H1 (cell line): ENCODE results near the gene CDPF1. TPM values are rescaled to one million over a fixed set of nuclear protein-coding genes. Genes with fewer than 3 reads are reported as not detected.

Experiments
- CTCF ChIA-PET: fragments of 300-600 bp; sonication (Branson Sonifier 250); formaldehyde crosslinking; loops from one replicate; lab custom pipeline; 2021; ENCODE audit not compliant: partially characterized antibody; lab: Charles Lee
- POLR2A ChIA-PET: fragments of 300-600 bp; sonication (Branson Sonifier 250); formaldehyde crosslinking; loops from one replicate; lab custom pipeline; 2021; ENCODE audit warnings: inconsistent platforms; ENCODE audit not compliant: partially characterized antibody; lab: Charles Lee
- DNase-seq, 2 experiments: peaks; one replicate each; pipeline versions ENCODE4 v3.0.0 to v3.0.0-alpha.2; 2010 to 2022; ENCODE audit warnings: low spot score in 2 of 2, low read depth in 1 of 2, mixed read lengths in 1 of 2
- FAIRE-seq: peaks from 2 replicates; lab custom pipeline; 2011; peaks lifted over from hg19 to GRCh38; lab: Jason Lieb, UNC
- H2AFZ ChIP-seq: 2 replicates; pipeline ENCODE4 v1.8.1; 2012; ENCODE audit warnings: low read length, inconsistent platforms
- H2AK5ac ChIP-seq: 2 replicates; pipeline ENCODE4 v1.6.1; 2013; ENCODE audit warnings: low read depth, low read length
- H2BK120ac ChIP-seq: replicated peaks from 2 replicates; pipeline ENCODE3; 2013; ENCODE audit warnings: low read depth, low read length, inconsistent platforms
- H2BK12ac ChIP-seq: 2 replicates; pipeline ENCODE4 v1.6.1; 2013; ENCODE audit warnings: low read depth, low read length
- H2BK15ac ChIP-seq: 2 replicates; pipeline ENCODE4 v1.6.1; 2013; ENCODE audit warnings: low read length
- H2BK20ac ChIP-seq: 2 replicates; pipeline ENCODE4 v1.6.1; 2013; ENCODE audit warnings: low read length
- H2BK5ac ChIP-seq: 2 replicates; pipeline ENCODE4 v1.6.1; 2013; ENCODE audit warnings: low read depth, low read length
- H3K14ac ChIP-seq: 2 replicates; pipeline ENCODE4 v1.6.1; 2013; ENCODE audit warnings: inconsistent platforms; ENCODE audit not compliant: insufficient read length
- H3K18ac ChIP-seq: 2 replicates; pipeline ENCODE4 v1.6.1; 2013; ENCODE audit warnings: low read length; ENCODE audit errors: extremely low read depth
- H3K23ac ChIP-seq: 2 replicates; pipeline ENCODE4 v1.6.1; 2013; ENCODE audit warnings: inconsistent platforms; ENCODE audit not compliant: insufficient read length
- H3K23me2 ChIP-seq: 2 replicates; pipeline ENCODE4 v1.6.1; 2013; ENCODE audit warnings: low read depth, low read length
- H3K27ac ChIP-seq: 2 replicates; pipeline ENCODE4 v1.6.1; 2011; ENCODE audit warnings: low read depth, low read length, inconsistent platforms
- H3K27me3 ChIP-seq, 4 experiments: replicated peaks in 1 of 4; 1 replicate in 1 of 4; 2 replicates in 3 of 4; pipeline versions ENCODE4 v1.6.1 to v1.8.1; 2011 to 2013; ENCODE audit warnings: low read length in 3 of 4, mild to moderate bottlenecking in 3 of 4, inconsistent platforms in 2 of 4, mixed read lengths in 2 of 4, moderate library complexity in 1 of 4; ENCODE audit not compliant: control insufficient read depth in 3 of 4, insufficient read depth in 3 of 4; ENCODE audit errors: extremely low read depth in 1 of 4
- H3K36me3 ChIP-seq, 4 experiments: 2 replicates each; pipeline versions ENCODE4 v1.6.1 to v1.8.1; 2011 to 2013; ENCODE audit warnings: mild to moderate bottlenecking in 4 of 4, low read length in 3 of 4, moderate library complexity in 2 of 4, control low read depth in 1 of 4, inconsistent platforms in 1 of 4; ENCODE audit not compliant: insufficient read depth in 4 of 4, control insufficient read depth in 2 of 4
- H3K4ac ChIP-seq: replicated peaks from 2 replicates; pipeline ENCODE3; 2013; ENCODE audit warnings: low read length, low read depth, mixed read lengths, inconsistent platforms; ENCODE audit not compliant: insufficient read length
- H3K4me1 ChIP-seq, 4 experiments: replicated peaks in 1 of 4; 1 replicate in 1 of 4; 2 replicates in 3 of 4; pipeline versions ENCODE4 v1.6.1 to v1.8.1; 2011 to 2013; ENCODE audit warnings: low read length in 3 of 4, inconsistent platforms in 2 of 4, mixed read lengths in 1 of 4; ENCODE audit not compliant: insufficient read depth in 4 of 4, control insufficient read depth in 3 of 4
- H3K4me2 ChIP-seq, 2 experiments: 2 replicates each; pipeline versions ENCODE4 v1.6.1 to v1.8.1; 2011 to 2013; ENCODE audit warnings: low read depth in 2 of 2, low read length in 2 of 2, control low read depth in 1 of 2, inconsistent platforms in 1 of 2, mild to moderate bottlenecking in 1 of 2; ENCODE audit not compliant: insufficient read depth in 1 of 2
- H3K4me3 ChIP-seq, 4 experiments: fragments of 200-600, 300-600 bp in 1 of 4; sonication (generic), shearing (Covaris generic), sonication (Bioruptor Twin) in 1 of 4; 2 replicates each; pipeline versions ENCODE4 v1.5.1 to v1.8.1; 2011 to 2016; ENCODE audit warnings: low read length in 4 of 4, low read depth in 3 of 4, control low read depth in 2 of 4, inconsistent platforms in 2 of 4, mild to moderate bottlenecking in 2 of 4, mixed read lengths in 1 of 4, moderate library complexity in 1 of 4; ENCODE audit not compliant: insufficient read depth in 2 of 4; ENCODE audit errors: extremely low read depth in 1 of 4
- H3K56ac ChIP-seq: replicated peaks from 2 replicates; pipeline ENCODE3; 2013; ENCODE audit warnings: low read depth, mild to moderate bottlenecking, mixed read lengths, low read length, inconsistent platforms; ENCODE audit not compliant: insufficient read length
- H3K79me1 ChIP-seq: 2 replicates; pipeline ENCODE4 v1.6.1; 2013; ENCODE audit warnings: low read depth, low read length, control low read depth
- H3K79me2 ChIP-seq, 2 experiments: 2 replicates each; pipeline versions ENCODE4 v1.6.1 to v1.8.1; 2012 to 2013; ENCODE audit warnings: low read length in 2 of 2, mild to moderate bottlenecking in 2 of 2, inconsistent platforms in 1 of 2; ENCODE audit not compliant: insufficient read depth in 2 of 2, control insufficient read depth in 1 of 2
- H3K9ac ChIP-seq, 4 experiments: replicated peaks in 1 of 4; 1 replicate in 1 of 4; 2 replicates in 3 of 4; pipeline versions ENCODE4 v1.6.1 to v1.8.1; 2011 to 2013; ENCODE audit warnings: low read depth in 3 of 4, low read length in 3 of 4, control low read depth in 2 of 4, mild to moderate bottlenecking in 2 of 4, moderate library complexity in 2 of 4, inconsistent platforms in 1 of 4; ENCODE audit errors: extremely low read depth in 1 of 4
- H3K9me3 ChIP-seq, 2 experiments: 2 replicates each; pipeline versions ENCODE4 v1.6.1 to v1.8.1; 2012 to 2013; ENCODE audit warnings: mild to moderate bottlenecking in 2 of 2, moderate library complexity in 2 of 2, control low read depth in 1 of 2, inconsistent platforms in 1 of 2, low read depth in 1 of 2, low read length in 1 of 2, mixed read lengths in 1 of 2; ENCODE audit not compliant: insufficient read depth in 2 of 2
- H4K20me1 ChIP-seq, 2 experiments: replicated peaks in 1 of 2; 2 replicates each; pipeline versions ENCODE3 to v1.8.1; 2011 to 2013; ENCODE audit warnings: inconsistent platforms in 2 of 2, low read length in 2 of 2, mild to moderate bottlenecking in 1 of 2; ENCODE audit not compliant: insufficient read depth in 2 of 2, control insufficient read depth in 1 of 2
- H4K5ac ChIP-seq: 2 replicates; pipeline ENCODE4 v1.6.1; 2013; ENCODE audit warnings: low read length, low read depth, mixed read lengths, inconsistent platforms; ENCODE audit not compliant: insufficient read length
- H4K8ac ChIP-seq: 2 replicates; pipeline ENCODE4 v1.8.0; 2013; ENCODE audit warnings: mild to moderate bottlenecking, moderate library complexity, low read length, inconsistent platforms; ENCODE audit not compliant: insufficient read depth; ENCODE audit errors: extremely low read depth
- H4K91ac ChIP-seq: replicated peaks from 2 replicates; pipeline ENCODE3; 2013; ENCODE audit warnings: low read length, mixed read lengths, inconsistent platforms; ENCODE audit not compliant: insufficient read length
- FOSL1 ChIP-seq: IDR thresholded peaks from 2 replicates; pipeline ENCODE4 v1.6.1; 2011; ENCODE audit warnings: mild to moderate bottlenecking, low read depth, low read length, moderate library complexity; ENCODE audit not compliant: insufficient read depth
- KDM4A ChIP-seq: IDR thresholded peaks from one replicate; pipeline ENCODE4 v1.7.1; 2012; ENCODE audit warnings: low read depth, mild to moderate bottlenecking, moderate library complexity, low read length, inconsistent platforms; ENCODE audit not compliant: severe bottlenecking
- POLR2AphosphoS5 ChIP-seq: IDR thresholded peaks from 2 replicates; pipeline ENCODE4 v1.6.1; 2011; ENCODE audit warnings: low read depth, low read length
- RBBP5 ChIP-seq: IDR thresholded peaks from 2 replicates; pipeline ENCODE4 v1.7.1; 2012; ENCODE audit warnings: low read depth, mild to moderate bottlenecking, inconsistent platforms, low read length, moderate library complexity, borderline replicate concordance
- RNF2 ChIP-seq: fragments of 200-900, 300-1000 bp; sonication (generic); IDR thresholded peaks from 2 replicates; pipeline ENCODE4 v1.7.1; 2016; ENCODE audit warnings: borderline replicate concordance, low read depth, mild to moderate bottlenecking, antibody characterized with exemption, low read length; ENCODE audit not compliant: poor library complexity, severe bottlenecking; ENCODE audit errors: missing control alignments
- TEAD4 ChIP-seq: IDR thresholded peaks from 2 replicates; pipeline ENCODE4 v1.6.1; 2012; ENCODE audit warnings: low read depth, low read length, inconsistent platforms, mixed read lengths
- WGBS, 2 experiments: shearing (Covaris generic) in 1 of 2; methylation state at CpG; one replicate each; pipeline versions ENCODE4 v1.1.6 to v1.1.7; 2013 to 2015; ENCODE audit warnings: low lambda C conversion rate in 2 of 2, mixed read lengths in 2 of 2, inconsistent platforms in 1 of 2, low coverage in 1 of 2, missing lambda C conversion rate in 1 of 2; ENCODE audit not compliant: insufficient replicate concordance in 2 of 2, insufficient coverage in 1 of 2, insufficient read length in 1 of 2; ENCODE audit errors: extremely low coverage in 1 of 2, missing lambda C conversion rate in 1 of 2; 5-methylcytosine and 5-hydroxymethylcytosine counted together
- polyA plus RNA-seq, 7 experiments: library from polyadenylated mRNA; depleted of rRNA in 3 of 7; stranded (reverse) in 5 of 7; unstranded in 2 of 7; fragments of >200 nt in 5 of 7; fragments of 200-250 nt in 2 of 7; gene quantifications; 1 replicate in 5 of 7; 2 replicates in 1 of 7; 4 replicates in 1 of 7; pipeline versions ENCODE4 v1.2.1 to v1.2.3, GENCODE V29; 2011 to 2013; ENCODE audit warnings: missing spikeins in 2 of 7, mixed read lengths in 2 of 7
- total RNA-seq: library from RNA; stranded (reverse); fragmentation: NEBNext Ultra II Directional; extraction: Animal tissue kit (Norgen Biotek cat#: 25700); gene quantifications from 2 replicates; pipeline ENCODE4 v1.2.1, GENCODE V29; 2021
- TF ChIP-seq, protein P1 (sequence below): IDR thresholded peaks from 2 replicates; pipeline ENCODE4 v1.6.1; 2012; ENCODE audit warnings: low read length, inconsistent platforms
- TF ChIP-seq, protein P2 (sequence below): IDR thresholded peaks from 2 replicates; pipeline ENCODE4 v1.6.1; 2012; ENCODE audit warnings: inconsistent platforms

Gene CDPF1
- total and polyA plus RNA-seq, 2 of the 8 experiments (the other 6 are each of a cell fraction or from before 2014, with no cell fraction given), result 9.7 to 13.7 TPM

DNA sequence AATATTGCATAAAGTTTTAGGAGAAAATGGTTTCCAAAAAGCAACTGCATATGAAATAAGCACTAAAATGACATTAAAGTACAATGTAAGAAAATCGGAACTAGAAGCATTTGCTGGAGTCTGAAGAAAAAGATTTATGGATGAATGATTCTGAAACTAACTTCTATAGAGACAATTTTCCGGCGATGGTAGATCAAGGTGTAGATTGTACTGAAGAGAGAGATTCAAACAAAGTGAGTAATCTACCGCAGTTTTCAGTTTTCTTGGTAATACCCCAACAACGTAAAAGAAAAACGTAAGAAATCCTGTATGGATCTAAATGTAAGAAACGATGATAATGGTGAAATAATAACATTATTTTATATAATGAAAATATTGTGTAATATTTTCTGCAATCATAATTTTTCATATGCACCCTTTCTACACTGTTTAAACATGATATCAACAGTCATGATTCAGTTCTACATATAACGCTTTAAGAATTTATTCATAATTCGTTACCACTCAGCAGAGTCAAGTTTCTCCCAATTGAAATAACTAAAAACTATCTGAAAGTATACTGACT is 1.8 kb upstream of the CDPF1 start:
- Histone ChIP-seq H4K8ac (no peak overlapping the region), H2BK12ac (no peak overlapping the region), H4K20me1 (no peaks in the 10 kb centered on the region), H2BK15ac (no peak overlapping the region), H3K4ac (no peak overlapping the region), H3K9ac (no peak overlapping the region), H3K27me3 (peaks cover 0 to 6% (median 2%) of the 10 kb centered on the region in 4 experiments; a peak in 2 of 7 replicates), H3K4me1 (peaks cover 0 to 4% (median 2%) of the 10 kb centered on the region in 4 experiments; a peak in 4 of 7 replicates), H3K4me2 (peak overlapping the region in 1 of 2 experiments; percentile 62; a peak in 1 of 4 replicates), H3K14ac (no peak overlapping the region), H2AK5ac (no peak overlapping the region), H3K79me1 (no peaks in the 10 kb centered on the region; the same call in 1 of the 2 replicates), H3K23me2 (peaks cover 5% of the 10 kb centered on the region; the same call in 1 of the 2 replicates), H3K23ac (no peak overlapping the region), H2BK20ac (no peak overlapping the region), H3K56ac (no peak overlapping the region), H2AFZ (no peak overlapping the region), H3K79me2 (no peaks in the 10 kb centered on the region)
- 85% methylated on average over 9 of the region's 9 CpGs; no CpG with 5 or more reads in 1 of the 2 experiments for WGBS, 2 experiments
- CTCF ChIA-PET, result interaction anchor here (0.8 to 0.9 kb wide), 2 partner anchors 48 to 135 kb away, joined by 3 read pairs; no protein-coding TSS in a partner anchor
- no peak for DNase-seq
- no peak for TF ChIP-seq RNF2
- TF ChIP-seq FOSL1, result no peak
- TF ChIP-seq POLR2AphosphoS5, result no peak
- TF ChIP-seq, protein P1, sequence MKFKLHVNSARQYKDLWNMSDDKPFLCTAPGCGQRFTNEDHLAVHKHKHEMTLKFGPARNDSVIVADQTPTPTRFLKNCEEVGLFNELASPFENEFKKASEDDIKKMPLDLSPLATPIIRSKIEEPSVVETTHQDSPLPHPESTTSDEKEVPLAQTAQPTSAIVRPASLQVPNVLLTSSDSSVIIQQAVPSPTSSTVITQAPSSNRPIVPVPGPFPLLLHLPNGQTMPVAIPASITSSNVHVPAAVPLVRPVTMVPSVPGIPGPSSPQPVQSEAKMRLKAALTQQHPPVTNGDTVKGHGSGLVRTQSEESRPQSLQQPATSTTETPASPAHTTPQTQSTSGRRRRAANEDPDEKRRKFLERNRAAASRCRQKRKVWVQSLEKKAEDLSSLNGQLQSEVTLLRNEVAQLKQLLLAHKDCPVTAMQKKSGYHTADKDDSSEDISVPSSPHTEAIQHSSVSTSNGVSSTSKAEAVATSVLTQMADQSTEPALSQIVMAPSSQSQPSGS, result no peak
- no peak for TF ChIP-seq RBBP5
- TF ChIP-seq, protein P2, sequence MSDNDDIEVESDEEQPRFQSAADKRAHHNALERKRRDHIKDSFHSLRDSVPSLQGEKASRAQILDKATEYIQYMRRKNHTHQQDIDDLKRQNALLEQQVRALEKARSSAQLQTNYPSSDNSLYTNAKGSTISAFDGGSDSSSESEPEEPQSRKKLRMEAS, result no peak
- no peak for TF ChIP-seq TEAD4
- no peak for TF ChIP-seq KDM4A
- TF ChIP-seq, all 59 proteins: peak for 0
- no peak overlapping the region for H3K27ac ChIP-seq
- H4K91ac ChIP-seq, result no peak overlapping the region
- no peak overlapping the region for H4K5ac ChIP-seq
- no peak for FAIRE-seq
- no peaks in the 10 kb centered on the region; a peak in 1 of 4 replicates for H3K9me3 ChIP-seq
- H3K36me3 ChIP-seq, result no peaks in the 10 kb centered on the region
- H3K18ac ChIP-seq, result no peak overlapping the region
- no peak overlapping the region for H2BK5ac ChIP-seq
- H2BK120ac ChIP-seq, result no peak overlapping the region
- no peak overlapping the region; a peak in 1 of 8 replicates for H3K4me3 ChIP-seq
- POLR2A ChIA-PET, result no interaction called here
